ENCODE results near the gene ZNF770.

DNA sequence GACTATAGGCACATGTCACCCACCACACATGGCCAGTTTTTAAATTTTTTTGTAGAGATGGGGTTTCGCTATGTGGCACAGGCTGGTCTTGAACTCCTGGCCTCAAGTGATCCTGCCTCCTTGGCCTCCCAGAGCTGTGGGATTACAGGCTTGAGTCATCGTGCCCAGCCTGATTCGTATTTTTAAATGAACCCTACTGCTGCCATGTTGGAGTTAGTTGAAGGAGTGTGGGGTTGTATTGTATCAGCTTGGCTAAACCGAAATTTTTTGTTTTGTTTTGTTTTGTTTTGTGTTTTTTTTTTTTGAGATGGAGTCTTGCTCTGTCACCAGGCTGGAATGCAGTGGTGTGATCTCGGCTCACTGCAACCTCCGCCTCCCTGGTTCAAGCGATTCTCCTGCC lies 11.8 kb upstream of the ZNF770 start:
- TF ChIP-seq POLR2A (IDR thresholded peaks at IDR 0.05; ENCODE audit: low read length) (no peak), GATA1 (IDR thresholded peaks at IDR 0.05; ENCODE audit: low read depth, low read length) (no peak)
